Uterus (tissue), 4 donors: ENCODE results near the gene LRP8. TPM values are rescaled to one million over a fixed set of nuclear protein-coding genes. Genes with fewer than 3 reads are reported as not detected.

ENCODE experiments used
- DNase-seq, 2 donors: peaks; one replicate each; pipeline ENCODE4 v3.0.0-alpha.2; 2019 to 2020
- H3K27ac ChIP-seq, 2 donors: fragments of 200-600 bp; sonication (generic); 1 replicate in 1 of 2; 2 replicates in 1 of 2; pipeline ENCODE4 v1.5.1; 2016 to 2018
- H3K27me3 ChIP-seq, 2 donors: fragments of 200-600 bp; sonication (generic); one replicate each; pipeline ENCODE4 v1.5.1; 2018 to 2019; ENCODE audit warnings: control low read depth in 1 of 2
- H3K36me3 ChIP-seq, 2 donors: fragments of 200-600 bp; sonication (generic); one replicate each; pipeline ENCODE4 v1.5.1; 2019; ENCODE audit warnings: control low read depth in 1 of 2
- H3K4me1 ChIP-seq, 2 donors: fragments of 200-600 bp; sonication (generic); one replicate each; pipeline ENCODE4 v1.5.1; 2018 to 2019; ENCODE audit warnings: control low read depth in 1 of 2
- H3K4me3 ChIP-seq, 2 donors: fragments of 200-600 bp; sonication (generic); 1 replicate in 1 of 2; 2 replicates in 1 of 2; pipeline ENCODE4 v1.5.1; 2018 to 2019; ENCODE audit warnings: mild to moderate bottlenecking in 1 of 2
- H3K9me3 ChIP-seq, 2 donors: fragments of 200-600 bp; sonication (generic); one replicate each; pipeline ENCODE4 v1.5.1; 2019; ENCODE audit warnings: control low read depth in 1 of 2
- POLR2A ChIP-seq, 2 donors: fragments of 450-650 bp; IDR thresholded peaks; one replicate each; pipeline ENCODE4 v1.6.1; 2016; ENCODE audit warnings: antibody characterized with exemption in 2 of 2, mild to moderate bottlenecking in 1 of 2, moderate library complexity in 1 of 2
- intact Hi-C: fragments of 100-400 bp; cut with DNase I; formaldehyde crosslinking; loops from one replicate; pipeline ENCODE4 v1.15.1; 2023; ENCODE audit warnings: low total_unique reads
- total RNA-seq, 4 donors: library from RNA; depleted of rRNA in 3 of 4; stranded (reverse); fragments of >200 nt in 3 of 4; gene quantifications; one replicate each; pipeline versions ENCODE4 v1.1.0 to v1.2.4, GENCODE V29; 2014 to 2023
- TF ChIP-seq, protein P1 (sequence below), 4 experiments: fragments of 200-600 bp in 2 of 4; fragments of 450-650 bp in 2 of 4; sonication (generic) in 2 of 4; IDR thresholded peaks; one replicate each; pipeline ENCODE4 v1.5.1; 2016 to 2019; ENCODE audit warnings: antibody characterized with exemption in 4 of 4, mild to moderate bottlenecking in 2 of 4, moderate library complexity in 1 of 4
- donor health status: DM: yes; HTN: yes; CAD: no.

Gene LRP8
- total RNA-seq, 4 donors from 2014 or later, result 1.5 to 15.3 (median 8.5) TPM

DNA sequence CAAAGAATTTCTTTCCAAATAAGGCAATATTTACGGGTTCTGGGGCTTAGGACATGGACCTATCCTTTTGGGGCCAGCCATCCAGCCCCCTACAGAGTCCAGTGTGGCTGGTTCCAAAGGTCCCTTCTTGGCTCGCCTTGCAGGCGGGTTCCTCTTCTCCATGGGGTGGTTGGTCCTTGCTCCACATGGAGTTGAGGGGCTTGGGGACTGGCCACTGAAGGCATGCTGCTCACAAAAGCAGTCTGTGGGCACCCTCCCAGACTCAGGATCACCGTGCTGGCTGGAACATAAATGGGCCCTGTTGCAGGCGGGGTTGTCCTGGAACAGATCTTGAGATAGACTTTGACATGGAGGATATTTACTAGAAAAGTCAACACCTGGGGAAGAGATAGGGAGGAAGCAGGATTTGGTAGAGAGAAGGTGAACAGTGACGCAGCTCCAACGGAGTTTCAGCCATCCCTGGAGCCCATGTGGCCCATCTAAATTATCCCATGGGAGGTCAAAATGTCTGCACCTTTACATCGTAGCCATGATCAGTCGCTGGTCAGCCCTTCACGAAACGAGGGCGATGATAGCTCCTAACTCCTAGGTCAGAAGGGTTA lies 39.1 kb upstream of the LRP8 start:
- H3K9me3 ChIP-seq, result no peaks in the 10 kb centered on the region
- H3K27me3 ChIP-seq, result no peaks in the 10 kb centered on the region
- H3K36me3 ChIP-seq, result no peaks in the 10 kb centered on the region
- H3K4me1 ChIP-seq, result no peaks in the 10 kb centered on the region
- peak in 1 of 2 donors; percentile 1 for DNase-seq
- intact Hi-C loops, result no loop called here
- no peak overlapping the region for H3K27ac ChIP-seq
- no peak for TF ChIP-seq POLR2A (IDR thresholded peaks at IDR 0.05)
- TF ChIP-seq, protein P1, sequence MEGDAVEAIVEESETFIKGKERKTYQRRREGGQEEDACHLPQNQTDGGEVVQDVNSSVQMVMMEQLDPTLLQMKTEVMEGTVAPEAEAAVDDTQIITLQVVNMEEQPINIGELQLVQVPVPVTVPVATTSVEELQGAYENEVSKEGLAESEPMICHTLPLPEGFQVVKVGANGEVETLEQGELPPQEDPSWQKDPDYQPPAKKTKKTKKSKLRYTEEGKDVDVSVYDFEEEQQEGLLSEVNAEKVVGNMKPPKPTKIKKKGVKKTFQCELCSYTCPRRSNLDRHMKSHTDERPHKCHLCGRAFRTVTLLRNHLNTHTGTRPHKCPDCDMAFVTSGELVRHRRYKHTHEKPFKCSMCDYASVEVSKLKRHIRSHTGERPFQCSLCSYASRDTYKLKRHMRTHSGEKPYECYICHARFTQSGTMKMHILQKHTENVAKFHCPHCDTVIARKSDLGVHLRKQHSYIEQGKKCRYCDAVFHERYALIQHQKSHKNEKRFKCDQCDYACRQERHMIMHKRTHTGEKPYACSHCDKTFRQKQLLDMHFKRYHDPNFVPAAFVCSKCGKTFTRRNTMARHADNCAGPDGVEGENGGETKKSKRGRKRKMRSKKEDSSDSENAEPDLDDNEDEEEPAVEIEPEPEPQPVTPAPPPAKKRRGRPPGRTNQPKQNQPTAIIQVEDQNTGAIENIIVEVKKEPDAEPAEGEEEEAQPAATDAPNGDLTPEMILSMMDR (IDR thresholded peaks at IDR 0.05), result no peak
- no peak overlapping the region for H3K4me3 ChIP-seq

GRCh38 chr1:53365437-53366063 lies 37.7 kb upstream of the LRP8 start:
- intact Hi-C loops, result no loop called here
- Histone ChIP-seq H3K9me3 (no peaks in the 10 kb centered on the region), H3K4me3 (no peak overlapping the region), H3K27ac (no peak overlapping the region), H3K4me1 (no peaks in the 10 kb centered on the region), H3K36me3 (no peaks in the 10 kb centered on the region), H3K27me3 (no peaks in the 10 kb centered on the region)
- TF ChIP-seq, protein P1 (IDR thresholded peaks at IDR 0.05), result no peak
- no peak for TF ChIP-seq POLR2A (IDR thresholded peaks at IDR 0.05)
- DNase-seq, result peak in 1 of 2 donors; percentile 11

DNA sequence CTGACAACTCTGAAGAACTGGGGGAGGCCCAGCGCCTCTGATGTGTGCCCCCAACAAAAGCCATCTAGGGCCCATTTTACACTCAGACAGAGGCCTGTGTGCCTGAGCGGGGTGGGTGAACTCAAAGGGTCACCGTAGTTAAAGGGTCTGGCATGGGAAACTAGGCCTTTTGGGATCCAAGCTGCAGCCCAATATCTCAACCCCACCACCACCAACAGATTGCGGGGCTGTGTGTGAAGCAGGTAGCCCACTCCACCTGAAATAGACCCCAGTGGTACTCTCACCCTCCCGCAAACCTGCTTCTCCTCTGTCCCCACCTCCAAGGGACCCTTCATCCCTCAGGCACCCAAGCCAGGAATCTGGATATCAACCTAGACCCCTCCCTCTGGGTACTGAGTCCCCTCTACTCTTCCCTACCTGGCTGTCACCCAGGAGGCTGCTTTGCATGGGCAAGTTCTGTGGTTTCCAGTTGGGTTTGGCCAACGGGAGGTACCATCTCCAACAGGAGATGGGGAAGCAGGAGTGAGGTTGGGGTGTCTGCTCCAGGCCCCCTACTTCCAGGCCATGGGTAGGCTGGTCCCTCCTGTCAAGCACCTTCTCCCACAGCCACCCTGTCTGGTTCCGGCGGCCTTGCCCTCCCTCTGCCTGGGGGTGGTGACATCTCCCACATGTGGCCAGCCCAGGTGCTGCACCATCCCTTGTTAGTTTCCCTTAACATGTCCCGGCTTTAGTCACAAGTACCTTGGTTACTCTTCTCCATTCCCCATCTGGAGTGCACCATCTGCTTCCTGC lies 35.2 kb upstream of the LRP8 start:
- intact Hi-C loops, result no loop called here
- TF ChIP-seq, protein P1 (IDR thresholded peaks at IDR 0.05), result no peak
- no peak for TF ChIP-seq POLR2A (IDR thresholded peaks at IDR 0.05)
- Histone ChIP-seq H3K9me3 (peaks cover 0 to 2% of the 10 kb centered on the region in 2 donors), H3K4me1 (no peaks in the 10 kb centered on the region), H3K36me3 (no peaks in the 10 kb centered on the region), H3K27me3 (no peaks in the 10 kb centered on the region), H3K4me3 (no peak overlapping the region), H3K27ac (no peak overlapping the region)
- DNase-seq, result peak in 1 of 2 donors; percentile 7

GRCh38 chr1:53362270-53362669 lies 34.4 kb upstream of the LRP8 start:
- H3K36me3 ChIP-seq, result no peaks in the 10 kb centered on the region
- H3K4me3 ChIP-seq, result no peak overlapping the region
- H3K4me1 ChIP-seq, result no peaks in the 10 kb centered on the region
- no peak for DNase-seq
- TF ChIP-seq, protein P1 (IDR thresholded peaks at IDR 0.05), result no peak
- TF ChIP-seq POLR2A (IDR thresholded peaks at IDR 0.05), result no peak
- peaks cover 0 to 6% of the 10 kb centered on the region in 2 donors for H3K9me3 ChIP-seq
- intact Hi-C loops, result no loop called here
- H3K27ac ChIP-seq, result no peak overlapping the region
- H3K27me3 ChIP-seq, result no peaks in the 10 kb centered on the region

GRCh38 chr1:53361541-53361961 lies 33.7 kb upstream of the LRP8 start:
- Histone ChIP-seq H3K36me3 (no peaks in the 10 kb centered on the region), H3K27me3 (no peaks in the 10 kb centered on the region), H3K9me3 (peaks cover 0 to 13% of the 10 kb centered on the region in 2 donors), H3K4me3 (no peak overlapping the region), H3K4me1 (no peaks in the 10 kb centered on the region), H3K27ac (no peak overlapping the region)
- intact Hi-C loops, result no loop called here
- TF ChIP-seq POLR2A (IDR thresholded peaks at IDR 0.05), result no peak
- TF ChIP-seq, protein P1 (IDR thresholded peaks at IDR 0.05), result no peak
- DNase-seq, result peak in 1 of 2 donors; percentile 3
